ENCODE measurements around the gene GALE. TPM values are rescaled to one million over a fixed set of nuclear protein-coding genes. Genes with fewer than 3 reads are reported as not detected.
"Not testable (repeated sequence)": the region's sequence is repeated elsewhere in the genome, so short reads cannot be mapped to it uniquely, and the experiment has no call there.

GALE gene
- 62.4 and 63.4 TPM in 2 replicates for total RNA-seq

- Mint-ChIP-seq H3K4me3 (peak within 1 kb of the TSS; percentile 97), H3K36me3 (ENCODE audit: low read depth) (peaks cover 19% of the 10 kb centered on the region), H3K27ac (peak within 1 kb of the TSS; percentile 88), H3K4me1 (ENCODE audit: low read depth) (peaks cover 13% of the 10 kb centered on the region), H3K9me3 (no peaks in the 10 kb centered on the region), H3K27me3 (ENCODE audit: insufficient read depth) (peaks cover 2% of the 10 kb centered on the region)
- DNase-seq (ENCODE audit: low spot score): peak; percentile 93
- intact Hi-C loops (cut with micrococcal nuclease): loop anchor here (1.0 to 5.0 kb wide), 9 partner anchors 9 to 1348 kb away; partner anchors contain the start of genes FUCA1, HMGCL, LYPLA2 and PITHD1
Observed at GRCh38 chr1:23800400-23801337, at the start of gene GALE. GALE (minus strand) TSS chr1:23800754; CDS start chr1:23799007, 1,747 bp downstream.

DNA sequence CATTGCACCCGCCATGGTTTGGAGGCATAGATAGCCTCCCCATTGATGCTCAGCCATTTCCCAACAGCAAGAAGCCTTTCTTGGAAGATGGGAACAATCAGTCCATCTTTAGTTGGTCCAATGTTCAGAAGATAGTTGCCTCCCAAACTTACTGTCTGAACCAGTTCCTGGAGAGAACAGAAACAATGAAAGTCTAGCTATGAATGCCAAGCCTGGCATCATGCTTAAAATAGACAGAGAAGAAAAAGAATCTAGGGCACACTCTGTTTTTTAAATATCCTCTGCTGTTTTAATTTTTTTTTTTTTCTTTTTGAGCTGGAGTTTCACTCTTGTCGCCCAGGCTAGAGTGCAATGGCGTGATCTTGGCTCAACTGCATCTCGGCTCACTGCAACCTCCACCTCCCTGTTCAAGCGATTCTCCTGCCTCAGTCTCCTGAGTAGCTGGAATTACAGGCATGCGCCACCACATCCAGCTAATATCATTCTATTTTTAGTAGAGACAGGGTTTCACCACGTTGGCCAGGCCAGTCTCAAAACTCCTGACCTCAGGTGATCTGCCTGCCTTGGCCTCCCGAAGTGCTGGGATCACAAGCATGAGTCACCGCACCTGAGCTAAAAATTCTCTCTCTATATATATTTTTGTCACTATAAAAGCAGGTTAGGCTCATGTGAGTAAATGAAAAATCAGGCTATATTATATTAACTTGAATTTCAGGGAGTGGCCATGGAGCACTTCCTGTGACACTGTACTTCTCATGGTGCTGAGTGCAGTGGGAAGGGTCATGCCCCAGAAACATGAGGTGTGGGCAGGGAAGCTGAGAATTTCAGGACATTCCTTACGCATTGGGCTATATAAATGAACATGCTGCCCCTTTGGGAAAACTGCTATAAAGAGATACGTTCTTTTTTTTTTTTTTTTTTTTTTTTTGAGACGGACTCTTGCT, 48.4 kb upstream of the GALE start:
- H3K9me3 Mint-ChIP-seq: peaks cover 8% of the 10 kb centered on the region
- peaks cover 2% of the 10 kb centered on the region for H3K27me3 Mint-ChIP-seq (ENCODE audit: insufficient read depth)
- peaks cover 15% of the 10 kb centered on the region for H3K36me3 Mint-ChIP-seq (ENCODE audit: low read depth)
- H3K27ac Mint-ChIP-seq: no peak overlapping the region
- no peak for DNase-seq (ENCODE audit: low spot score)
- H3K4me1 Mint-ChIP-seq (ENCODE audit: low read depth): no peaks in the 10 kb centered on the region
- intact Hi-C loops (cut with micrococcal nuclease): no loop called here
- H3K4me3 Mint-ChIP-seq: no peak overlapping the region

DNA sequence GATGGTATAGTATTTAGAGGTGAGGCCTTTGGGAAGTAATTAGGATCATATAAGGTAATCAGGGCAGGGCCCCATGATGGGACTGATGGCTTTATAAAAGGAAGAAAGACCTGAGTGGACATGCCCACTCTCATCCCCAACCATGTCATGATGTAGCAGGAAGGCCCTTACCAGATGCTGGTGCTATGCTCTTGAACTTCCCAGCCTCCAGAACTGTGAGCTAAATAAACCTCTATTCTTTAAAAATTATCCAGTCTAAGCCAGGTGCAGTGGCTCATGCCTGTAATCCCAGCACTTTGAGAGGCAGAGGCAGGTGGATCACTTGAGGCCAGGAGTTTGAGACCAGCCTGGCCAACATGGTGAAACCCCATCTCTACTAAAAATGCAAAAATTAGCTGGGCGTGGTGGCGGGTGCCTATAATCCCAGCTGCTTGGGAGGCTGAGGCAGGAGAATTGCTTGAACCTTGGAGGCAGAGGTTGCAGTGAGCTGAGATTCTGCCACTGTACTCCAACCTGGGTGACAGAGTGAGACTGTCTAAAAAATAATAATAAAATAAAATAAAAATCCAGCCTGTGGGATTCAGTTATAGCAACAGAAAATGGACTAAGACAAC, 47.0 kb upstream of the GALE start:
- DNase-seq (ENCODE audit: low spot score); H3K4me1 Mint-ChIP-seq (ENCODE audit: low read depth); H3K9me3 Mint-ChIP-seq; H3K27me3 Mint-ChIP-seq (ENCODE audit: insufficient read depth); intact Hi-C loops (cut with micrococcal nuclease); H3K4me3 Mint-ChIP-seq; H3K27ac Mint-ChIP-seq: not testable (repeated sequence)
- H3K36me3 Mint-ChIP-seq (ENCODE audit: low read depth): peaks cover 15% of the 10 kb centered on the region

DNA sequence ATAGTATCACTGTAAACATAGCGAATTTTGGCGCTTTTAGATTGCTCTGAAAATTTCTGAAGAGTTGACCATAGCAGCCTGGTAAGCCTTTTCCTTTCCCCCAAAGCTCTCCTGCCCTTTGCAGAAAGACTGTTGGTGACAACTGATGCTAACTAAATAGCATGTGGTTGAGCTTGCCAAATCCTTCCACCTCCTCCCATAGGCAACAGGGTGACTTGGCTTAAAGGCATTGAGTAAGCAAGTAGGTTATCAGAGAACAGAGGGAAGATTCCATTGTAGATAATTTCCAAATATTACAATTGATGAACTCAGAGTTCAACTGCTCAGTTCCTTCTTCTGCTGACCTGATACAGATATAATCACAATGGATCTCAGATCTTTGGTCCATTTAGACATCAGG, 44.6 kb upstream of the GALE start:
- peaks cover 8% of the 10 kb centered on the region for H3K9me3 Mint-ChIP-seq
- no peak for DNase-seq (ENCODE audit: low spot score)
- peaks cover 6% of the 10 kb centered on the region for H3K27me3 Mint-ChIP-seq (ENCODE audit: insufficient read depth)
- intact Hi-C loops (cut with micrococcal nuclease): no loop called here
- H3K4me1 Mint-ChIP-seq (ENCODE audit: low read depth): no peaks in the 10 kb centered on the region
- peaks cover 15% of the 10 kb centered on the region for H3K36me3 Mint-ChIP-seq (ENCODE audit: low read depth)
- H3K4me3 Mint-ChIP-seq: no peak overlapping the region
- no peak overlapping the region for H3K27ac Mint-ChIP-seq

GRCh38 chr1:23843644-23844043, 43.1 kb upstream of the GALE start:
- H3K9me3 Mint-ChIP-seq: peaks cover 8% of the 10 kb centered on the region
- no peak overlapping the region for H3K27ac Mint-ChIP-seq
- no peak for DNase-seq (ENCODE audit: low spot score)
- H3K36me3 Mint-ChIP-seq (ENCODE audit: low read depth): peaks cover 15% of the 10 kb centered on the region
- H3K4me3 Mint-ChIP-seq: no peak overlapping the region
- H3K4me1 Mint-ChIP-seq (ENCODE audit: low read depth): peaks cover 2% of the 10 kb centered on the region
- H3K27me3 Mint-ChIP-seq (ENCODE audit: insufficient read depth): peaks cover 6% of the 10 kb centered on the region
- intact Hi-C loops (cut with micrococcal nuclease): no loop called here

DNA sequence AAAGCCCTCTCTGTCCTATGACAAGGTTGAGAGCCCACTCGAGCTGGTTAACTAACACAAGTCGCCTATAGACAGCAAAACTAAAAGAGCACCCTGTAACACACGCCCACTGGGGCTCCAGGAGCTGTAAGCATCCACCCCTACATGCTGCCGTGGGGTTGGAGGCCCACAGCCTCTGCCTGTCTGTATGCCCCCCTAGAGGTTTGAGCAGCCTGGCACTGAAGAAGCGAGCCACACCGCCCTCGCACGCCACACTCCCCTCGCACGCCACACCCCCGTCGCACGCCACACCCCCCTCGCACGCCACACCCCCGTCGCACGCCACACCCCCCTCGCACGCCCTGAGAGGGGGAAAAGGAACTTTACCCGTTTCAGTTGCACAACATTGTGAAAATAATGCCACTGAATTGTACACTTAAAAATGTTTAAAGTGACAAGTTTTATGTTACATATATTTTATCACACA, 37.9 kb upstream of the GALE start:
- peaks cover 10% of the 10 kb centered on the region for H3K27me3 Mint-ChIP-seq (ENCODE audit: insufficient read depth)
- H3K27ac Mint-ChIP-seq: no peak overlapping the region
- H3K36me3 Mint-ChIP-seq (ENCODE audit: low read depth): no peaks in the 10 kb centered on the region
- peak; percentile 53 for DNase-seq (ENCODE audit: low spot score)
- H3K9me3 Mint-ChIP-seq: no peaks in the 10 kb centered on the region
- peaks cover 14% of the 10 kb centered on the region for H3K4me1 Mint-ChIP-seq (ENCODE audit: low read depth)
- peak overlapping the region; percentile 75 for H3K4me3 Mint-ChIP-seq
- intact Hi-C loops (cut with micrococcal nuclease): loop anchor here (1.0 kb wide), 3 partner anchors 13 to 78 kb away; partner anchors contain the start of genes FUCA1 and HMGCL

DNA sequence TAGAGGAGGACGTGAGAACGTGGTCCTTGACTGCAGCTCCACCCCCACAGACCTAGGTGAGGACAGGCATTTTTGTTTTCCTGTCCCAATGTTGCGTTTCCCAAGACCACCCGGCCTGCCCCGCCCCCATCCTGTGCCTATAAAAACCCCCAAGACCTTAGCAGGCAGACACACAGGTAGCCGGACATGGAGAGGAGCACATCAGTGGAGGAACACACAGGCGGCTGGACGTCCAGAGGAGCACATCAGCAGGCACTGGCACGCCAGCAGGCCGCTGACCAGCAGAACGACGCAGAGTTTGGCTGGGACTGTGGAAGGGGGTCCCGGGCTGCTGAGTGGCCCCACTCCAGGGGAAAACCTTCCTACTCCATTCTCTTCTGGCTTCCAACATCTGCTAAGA, 37.4 kb upstream of the GALE start:
- Mint-ChIP-seq H3K27ac (no peak overlapping the region), H3K4me1 (ENCODE audit: low read depth) (peaks cover 14% of the 10 kb centered on the region), H3K36me3 (ENCODE audit: low read depth) (no peaks in the 10 kb centered on the region), H3K4me3 (peak overlapping the region; percentile 75), H3K9me3 (no peaks in the 10 kb centered on the region), H3K27me3 (ENCODE audit: insufficient read depth) (peaks cover 10% of the 10 kb centered on the region)
- intact Hi-C loops (cut with micrococcal nuclease): loop anchor here (1.0 kb wide), 3 partner anchors 13 to 78 kb away; partner anchors contain the start of genes FUCA1 and HMGCL
- no peak for DNase-seq (ENCODE audit: low spot score)

DNA sequence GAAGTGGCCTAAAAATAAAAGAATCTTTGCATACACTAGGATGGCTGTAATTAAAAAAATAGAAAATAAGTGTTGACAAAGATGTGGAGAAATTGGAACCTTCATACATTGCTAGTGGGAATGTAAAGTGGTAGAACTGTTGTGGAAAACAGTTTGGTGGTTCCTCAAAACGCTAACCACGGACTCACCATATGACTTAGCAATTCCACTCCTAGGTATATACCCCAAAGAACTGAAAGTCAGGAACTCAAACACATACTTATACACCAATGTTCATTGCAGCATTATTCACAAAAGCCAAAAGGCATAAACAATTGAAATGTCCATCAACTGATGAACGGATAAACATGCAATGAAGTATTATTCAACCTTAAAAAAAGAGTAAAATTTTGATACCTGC, 35.5 kb upstream of the GALE start:
- intact Hi-C loops (cut with micrococcal nuclease): no loop called here
- Mint-ChIP-seq H3K36me3 (ENCODE audit: low read depth) (no peaks in the 10 kb centered on the region), H3K27me3 (ENCODE audit: insufficient read depth) (peaks cover 4% of the 10 kb centered on the region), H3K4me3 (no peak overlapping the region), H3K9me3 (no peaks in the 10 kb centered on the region), H3K4me1 (ENCODE audit: low read depth) (peaks cover 14% of the 10 kb centered on the region), H3K27ac (no peak overlapping the region)
- DNase-seq (ENCODE audit: low spot score): no peak

DNA sequence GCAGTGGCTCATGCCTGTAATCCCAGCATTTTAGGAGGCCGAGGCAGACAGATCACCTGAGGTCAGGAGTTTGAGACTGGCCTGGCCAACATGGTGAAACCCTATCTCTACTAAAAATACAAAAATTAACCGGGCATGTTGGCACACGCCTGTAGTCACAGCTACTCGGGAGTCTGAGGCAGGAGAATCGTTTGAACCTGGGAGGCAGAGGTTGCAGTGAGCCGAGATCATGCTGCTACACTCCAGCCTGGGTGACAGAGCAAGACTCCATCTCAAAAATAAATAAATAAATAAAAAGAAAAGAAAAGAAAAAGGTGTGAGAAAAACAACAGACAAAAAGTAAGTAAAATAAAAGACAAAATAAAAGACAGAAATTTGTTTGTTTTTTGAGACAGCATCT, 33.6 kb upstream of the GALE start:
- H3K4me3 Mint-ChIP-seq; H3K9me3 Mint-ChIP-seq; DNase-seq (ENCODE audit: low spot score); intact Hi-C loops (cut with micrococcal nuclease); H3K36me3 Mint-ChIP-seq (ENCODE audit: low read depth); H3K27ac Mint-ChIP-seq; H3K27me3 Mint-ChIP-seq (ENCODE audit: insufficient read depth): not testable (repeated sequence)
- peaks cover 14% of the 10 kb centered on the region for H3K4me1 Mint-ChIP-seq (ENCODE audit: low read depth)

GRCh38 chr1:23827717-23828116, 27.2 kb upstream of the GALE start:
- Mint-ChIP-seq H3K4me1 (ENCODE audit: low read depth) (peaks cover 15% of the 10 kb centered on the region), H3K36me3 (ENCODE audit: low read depth) (no peaks in the 10 kb centered on the region), H3K27me3 (ENCODE audit: insufficient read depth) (no peaks in the 10 kb centered on the region), H3K27ac (no peak overlapping the region), H3K9me3 (no peaks in the 10 kb centered on the region), H3K4me3 (no peak overlapping the region)
- intact Hi-C loops (cut with micrococcal nuclease): no loop called here
- no peak for DNase-seq (ENCODE audit: low spot score)

DNA sequence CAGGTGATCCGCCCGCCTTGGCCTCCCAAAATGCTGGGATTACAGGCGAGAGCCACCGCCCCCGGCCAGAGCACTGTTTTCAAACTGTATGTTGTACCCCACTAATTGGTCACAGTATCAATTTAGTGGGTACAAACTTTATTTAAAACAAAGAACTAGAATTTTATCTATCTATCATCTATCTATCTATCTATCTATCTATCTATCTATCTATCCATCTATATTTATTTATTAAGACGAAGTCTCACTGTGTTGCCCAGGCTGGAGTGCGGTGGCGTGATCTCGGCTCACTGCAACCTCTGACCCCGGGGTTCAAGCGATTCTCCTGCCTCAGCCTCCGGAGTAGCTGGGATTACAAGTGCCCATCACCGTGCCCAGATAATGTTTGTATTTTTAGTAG, 26.0 kb upstream of the GALE start:
- DNase-seq (ENCODE audit: low spot score); intact Hi-C loops (cut with micrococcal nuclease); H3K36me3 Mint-ChIP-seq (ENCODE audit: low read depth); H3K27ac Mint-ChIP-seq; H3K9me3 Mint-ChIP-seq; H3K27me3 Mint-ChIP-seq (ENCODE audit: insufficient read depth): not testable (repeated sequence)
- Mint-ChIP-seq H3K4me3 (peak overlapping the region; percentile 56), H3K4me1 (ENCODE audit: low read depth) (peaks cover 15% of the 10 kb centered on the region)

DNA sequence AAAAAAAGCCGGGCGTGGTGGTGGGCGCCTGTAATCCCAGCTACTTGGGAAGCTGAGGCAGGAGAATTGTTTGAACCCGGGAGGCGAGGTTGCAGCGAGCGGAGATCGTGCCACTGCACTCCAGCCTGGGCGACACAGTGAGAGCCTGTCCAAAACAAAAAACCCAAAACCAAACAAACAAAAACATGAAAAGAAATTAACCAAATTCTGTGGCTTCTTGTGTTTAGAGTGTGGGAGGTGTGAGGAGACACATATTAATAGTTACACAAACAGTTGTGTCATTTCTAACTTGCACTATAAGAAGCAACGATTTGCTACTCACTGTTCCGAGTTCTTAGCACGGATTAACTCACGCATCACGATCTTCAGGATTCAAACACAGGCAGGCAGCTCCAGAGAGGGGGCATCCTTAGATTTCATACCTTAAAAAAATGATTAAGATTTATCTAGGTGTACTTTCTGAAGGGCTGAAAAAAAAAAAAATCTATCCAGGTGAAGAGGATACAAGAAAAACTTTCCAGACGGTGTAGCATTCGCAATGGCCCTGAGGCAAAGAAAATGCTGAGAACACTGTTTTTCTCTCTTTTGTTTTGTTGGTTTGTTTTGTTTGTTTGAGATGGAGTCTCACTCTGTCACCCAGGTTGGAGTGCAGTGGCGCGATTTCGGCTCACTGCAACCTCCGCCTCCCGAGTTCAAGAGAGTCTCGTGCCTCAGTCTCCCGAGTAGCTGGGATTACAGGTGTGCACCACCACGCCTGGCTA, 25.4 kb upstream of the GALE start:
- Mint-ChIP-seq H3K36me3 (ENCODE audit: low read depth) (no peaks in the 10 kb centered on the region), H3K4me3 (peak overlapping the region; percentile 94), H3K4me1 (ENCODE audit: low read depth) (peaks cover 15% of the 10 kb centered on the region), H3K27me3 (ENCODE audit: insufficient read depth) (no peaks in the 10 kb centered on the region), H3K9me3 (no peaks in the 10 kb centered on the region), H3K27ac (peak overlapping the region; percentile 89)
- DNase-seq (ENCODE audit: low spot score): no peak
- intact Hi-C loops (cut with micrococcal nuclease): loop anchor here (1.0 kb wide), 6 partner anchors 12 to 458 kb away; partner anchors contain the start of genes FUCA1, GALE, PITHD1 and PNRC2
